ENCODE measurements around the gene SLC35D1. TPM values are rescaled to one million over a fixed set of nuclear protein-coding genes. Genes with fewer than 3 reads are reported as not detected.
"Not testable (repeated sequence)": the region's sequence is repeated elsewhere in the genome, so short reads cannot be mapped to it uniquely, and the experiment has no call there.

SLC35D1 gene
- total and polyA plus RNA-seq, 8 donors = 1.9 to 7.7 (median 4.5) TPM

DNA sequence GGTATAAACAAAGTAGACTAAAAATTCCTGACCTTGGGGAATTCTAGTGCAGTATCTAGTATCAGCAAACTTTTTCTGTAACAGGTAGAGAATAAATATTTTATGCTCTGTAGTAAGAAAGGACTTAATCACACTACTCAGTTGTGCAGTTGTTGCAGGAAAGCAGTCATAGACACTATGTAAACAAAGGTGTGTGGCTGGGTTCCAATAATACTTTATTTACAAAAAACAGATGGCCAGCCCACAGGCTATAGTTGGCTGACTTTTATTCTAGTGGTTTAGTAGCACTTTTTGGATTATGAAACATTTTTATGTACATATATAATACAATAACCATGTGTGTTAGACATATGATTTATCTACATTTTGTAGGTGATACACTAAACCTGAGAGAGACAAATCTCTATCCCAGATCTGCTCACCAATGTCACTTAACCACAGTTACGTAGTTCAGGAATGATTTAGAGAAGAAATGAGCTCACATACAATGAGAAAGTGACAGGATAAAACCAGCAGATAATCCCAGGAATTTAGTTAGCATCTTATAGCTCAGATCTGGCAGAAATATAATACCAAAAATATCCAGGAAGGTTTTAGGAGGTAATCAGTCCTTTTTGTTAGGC is 73.1 kb downstream of the SLC35D1 start:
- ATAC-seq (peak; percentile 67 to 80 (median 74)), FAIRE-seq (no peak), DNase-seq (no peak)
- TF ChIP-seq, protein P1, sequence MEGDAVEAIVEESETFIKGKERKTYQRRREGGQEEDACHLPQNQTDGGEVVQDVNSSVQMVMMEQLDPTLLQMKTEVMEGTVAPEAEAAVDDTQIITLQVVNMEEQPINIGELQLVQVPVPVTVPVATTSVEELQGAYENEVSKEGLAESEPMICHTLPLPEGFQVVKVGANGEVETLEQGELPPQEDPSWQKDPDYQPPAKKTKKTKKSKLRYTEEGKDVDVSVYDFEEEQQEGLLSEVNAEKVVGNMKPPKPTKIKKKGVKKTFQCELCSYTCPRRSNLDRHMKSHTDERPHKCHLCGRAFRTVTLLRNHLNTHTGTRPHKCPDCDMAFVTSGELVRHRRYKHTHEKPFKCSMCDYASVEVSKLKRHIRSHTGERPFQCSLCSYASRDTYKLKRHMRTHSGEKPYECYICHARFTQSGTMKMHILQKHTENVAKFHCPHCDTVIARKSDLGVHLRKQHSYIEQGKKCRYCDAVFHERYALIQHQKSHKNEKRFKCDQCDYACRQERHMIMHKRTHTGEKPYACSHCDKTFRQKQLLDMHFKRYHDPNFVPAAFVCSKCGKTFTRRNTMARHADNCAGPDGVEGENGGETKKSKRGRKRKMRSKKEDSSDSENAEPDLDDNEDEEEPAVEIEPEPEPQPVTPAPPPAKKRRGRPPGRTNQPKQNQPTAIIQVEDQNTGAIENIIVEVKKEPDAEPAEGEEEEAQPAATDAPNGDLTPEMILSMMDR (IDR thresholded peaks at IDR 0.05) = no peak
- Histone ChIP-seq H3K4me3 (no peak overlapping the region), H3K27ac (peak overlapping the region in 2 of 4 donors; percentile 13 to 19), H3K27me3 (no peaks in the 10 kb centered on the region), H3K9me3 (no peaks in the 10 kb centered on the region), H3K36me3 (peaks cover 0 to 27% (median 0%) of the 10 kb centered on the region in 3 donors), H3K4me1 (peaks cover 3 to 43% (median 21%) of the 10 kb centered on the region in 3 donors)
- 76 to 92% methylated on average over 1 of the region's 1 CpG for WGBS, 2 donors
- intact Hi-C loops (cut with DNase I) = no loop called here

DNA sequence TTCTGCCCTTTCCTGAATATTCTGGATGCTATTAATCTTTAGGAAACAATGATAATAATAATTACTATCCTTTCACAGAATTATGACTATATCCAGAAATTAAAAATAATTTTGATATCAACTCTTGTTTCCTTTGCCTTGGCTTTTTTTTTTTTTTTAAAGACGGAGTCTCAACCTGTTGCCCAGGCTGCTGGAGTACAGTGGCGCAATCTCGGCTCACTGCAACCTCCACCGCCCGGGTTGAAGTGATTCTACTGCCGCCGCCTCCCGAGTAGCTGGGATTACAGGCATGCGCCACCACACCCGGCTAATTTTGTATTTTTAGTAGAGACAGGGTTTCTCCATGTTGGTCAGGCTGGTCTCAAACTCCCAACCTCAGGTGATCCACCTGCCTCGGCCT is 74.3 kb downstream of the SLC35D1 start:
- 97 to 98% methylated on average over 11 of the region's 11 CpGs for WGBS, 2 donors
- H3K27me3 ChIP-seq; H3K4me3 ChIP-seq; intact Hi-C loops (cut with DNase I); H3K9me3 ChIP-seq; FAIRE-seq; ATAC-seq; H3K27ac ChIP-seq; DNase-seq: not testable (repeated sequence)
- H3K4me1 ChIP-seq = peaks cover 3 to 30% (median 9%) of the 10 kb centered on the region in 3 donors
- H3K36me3 ChIP-seq = peaks cover 0 to 31% (median 5%) of the 10 kb centered on the region in 3 donors

DNA sequence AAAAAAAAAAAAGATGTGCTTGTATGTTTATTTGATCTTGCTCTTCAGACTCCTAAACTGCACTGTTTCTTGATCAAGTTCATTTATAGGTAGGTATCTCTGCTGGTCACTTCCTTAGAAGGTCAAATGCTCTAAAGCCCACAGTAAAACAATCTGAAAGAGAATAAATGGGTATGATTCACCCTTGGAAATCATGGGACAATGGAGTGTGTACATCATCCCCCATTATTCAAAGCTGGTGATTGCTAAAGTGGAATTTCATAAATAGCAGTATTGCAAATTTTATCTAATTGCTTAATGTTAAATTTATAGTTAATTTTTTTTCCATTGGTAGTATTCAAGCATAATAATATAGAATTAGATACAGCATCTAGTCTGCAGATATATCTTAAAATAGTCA is 75.7 kb downstream of the SLC35D1 start:
- Histone ChIP-seq H3K36me3 (peaks cover 0 to 31% (median 5%) of the 10 kb centered on the region in 3 donors), H3K4me1 (peaks cover 0 to 17% (median 3%) of the 10 kb centered on the region in 3 donors), H3K4me3 (no peak overlapping the region), H3K27ac (no peak overlapping the region), H3K9me3 (no peaks in the 10 kb centered on the region), H3K27me3 (no peaks in the 10 kb centered on the region)
- ATAC-seq = no peak
- TF ChIP-seq, protein P1 (IDR thresholded peaks at IDR 0.05) = no peak
- intact Hi-C loops (cut with DNase I) = no loop called here
- no peak for DNase-seq
- no peak for FAIRE-seq

DNA sequence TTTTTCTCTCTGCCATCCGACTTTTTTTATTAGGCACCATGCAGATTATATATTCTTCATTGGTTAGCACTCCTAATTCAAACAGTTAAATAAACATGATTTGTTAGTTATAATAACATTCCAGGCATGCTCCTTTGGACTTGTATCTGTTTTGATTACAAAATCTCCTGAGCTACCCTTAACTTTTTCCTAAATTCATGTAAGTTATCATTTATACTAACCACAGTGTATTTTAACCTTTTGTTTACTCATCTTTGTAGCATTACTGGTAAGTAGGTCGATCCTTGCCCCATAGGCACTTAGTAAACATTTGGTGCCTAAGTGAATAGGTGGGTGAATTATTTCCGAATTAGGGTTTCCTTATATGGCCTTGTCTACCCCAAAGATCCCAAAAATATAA is 85.4 kb downstream of the SLC35D1 start:
- Histone ChIP-seq H3K36me3 (peaks cover 0 to 23% (median 0%) of the 10 kb centered on the region in 3 donors), H3K9me3 (no peaks in the 10 kb centered on the region), H3K27me3 (no peaks in the 10 kb centered on the region), H3K4me3 (no peak overlapping the region), H3K27ac (no peak overlapping the region), H3K4me1 (no peaks in the 10 kb centered on the region)
- intact Hi-C loops (cut with DNase I) = no loop called here
- FAIRE-seq (no peak), DNase-seq (no peak), ATAC-seq (no peak)
- 88 to 90% methylated on average over 3 of the region's 3 CpGs for WGBS, 2 donors
- TF ChIP-seq, protein P1 (IDR thresholded peaks at IDR 0.05) = no peak

DNA sequence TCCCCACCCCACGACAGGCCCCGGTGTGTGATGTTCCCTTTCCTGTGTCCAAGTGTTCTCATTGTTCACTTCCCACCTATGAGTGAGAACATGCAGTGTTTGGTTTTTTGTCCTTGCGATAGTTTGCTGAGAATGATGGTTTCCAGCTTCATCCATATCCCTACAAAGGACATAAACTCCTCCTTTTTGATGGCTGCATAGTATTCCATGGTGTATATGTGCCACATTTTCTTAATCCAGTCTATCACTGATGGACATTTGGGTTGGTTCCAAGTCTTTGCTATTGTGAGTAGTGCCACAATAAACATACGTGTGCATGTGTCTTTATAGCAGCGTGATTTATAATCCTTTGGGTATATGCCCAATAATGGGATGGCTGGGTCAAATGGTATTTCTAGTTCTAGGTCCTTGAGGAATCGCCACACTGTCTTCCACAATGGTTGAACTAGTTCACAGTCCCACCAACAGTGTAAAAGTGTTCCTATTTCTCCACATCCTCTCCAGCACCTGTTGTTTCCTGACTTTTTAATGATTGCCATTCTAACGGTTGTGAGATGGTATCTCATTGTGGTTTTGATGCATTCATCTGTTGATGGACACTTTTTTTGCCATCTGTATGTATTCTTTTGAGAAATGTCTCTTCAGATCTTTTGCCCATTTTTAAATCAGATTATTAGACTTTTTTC is 87.6 kb downstream of the SLC35D1 start:
- intact Hi-C loops (cut with DNase I); FAIRE-seq; H3K9me3 ChIP-seq; H3K4me3 ChIP-seq; DNase-seq; H3K27ac ChIP-seq; ATAC-seq; H3K27me3 ChIP-seq; H3K4me1 ChIP-seq: not testable (repeated sequence)
- H3K36me3 ChIP-seq = peaks cover 0 to 22% (median 0%) of the 10 kb centered on the region in 3 donors
- WGBS, 2 donors = 98 to 99% methylated on average over 7 of the region's 7 CpGs

DNA sequence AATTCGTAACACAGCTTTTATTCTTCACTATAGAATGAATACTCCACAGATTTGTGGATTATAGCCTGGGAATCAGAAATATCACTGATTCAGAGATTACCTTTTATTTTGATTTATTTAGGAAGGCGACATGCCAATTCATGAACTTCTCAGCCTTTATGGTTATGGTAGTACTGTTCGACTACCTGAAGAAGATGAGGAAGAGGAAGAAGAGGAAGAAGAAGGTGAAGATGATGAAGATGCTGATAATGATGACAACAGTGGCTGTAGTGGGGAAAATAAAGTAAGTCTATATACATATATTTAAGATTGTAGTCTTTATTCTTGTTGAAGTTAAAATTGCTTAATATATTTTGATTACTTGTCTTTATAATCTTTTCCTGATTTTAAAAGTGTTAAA is 96.0 kb downstream of the SLC35D1 start:
- intact Hi-C loops (cut with DNase I) = no loop called here
- Histone ChIP-seq H3K27ac (no peak overlapping the region), H3K4me3 (no peak overlapping the region), H3K9me3 (no peaks in the 10 kb centered on the region), H3K4me1 (peaks cover 0 to 3% (median 0%) of the 10 kb centered on the region in 3 donors), H3K36me3 (peaks cover 0 to 7% (median 0%) of the 10 kb centered on the region in 3 donors), H3K27me3 (no peaks in the 10 kb centered on the region)
- TF ChIP-seq, protein P1 (IDR thresholded peaks at IDR 0.05) = no peak
- FAIRE-seq (no peak), ATAC-seq (no peak), DNase-seq (no peak)
- 95 to 96% methylated on average over 3 of the region's 3 CpGs for WGBS, 2 donors
